COLO668 (cell line): ENCODE results near the gene CDH8.
"Not testable (repeated sequence)": the region's sequence is repeated elsewhere in the genome, so short reads cannot be mapped to it uniquely, and the experiment has no call there.

Experiments used
- DNase-seq: peaks from one replicate; lab custom pipeline; 2025; ENCODE audit not compliant: unreplicated experiment; lab: John Stamatoyannopoulos, UW

Gene CDH8

DNA sequence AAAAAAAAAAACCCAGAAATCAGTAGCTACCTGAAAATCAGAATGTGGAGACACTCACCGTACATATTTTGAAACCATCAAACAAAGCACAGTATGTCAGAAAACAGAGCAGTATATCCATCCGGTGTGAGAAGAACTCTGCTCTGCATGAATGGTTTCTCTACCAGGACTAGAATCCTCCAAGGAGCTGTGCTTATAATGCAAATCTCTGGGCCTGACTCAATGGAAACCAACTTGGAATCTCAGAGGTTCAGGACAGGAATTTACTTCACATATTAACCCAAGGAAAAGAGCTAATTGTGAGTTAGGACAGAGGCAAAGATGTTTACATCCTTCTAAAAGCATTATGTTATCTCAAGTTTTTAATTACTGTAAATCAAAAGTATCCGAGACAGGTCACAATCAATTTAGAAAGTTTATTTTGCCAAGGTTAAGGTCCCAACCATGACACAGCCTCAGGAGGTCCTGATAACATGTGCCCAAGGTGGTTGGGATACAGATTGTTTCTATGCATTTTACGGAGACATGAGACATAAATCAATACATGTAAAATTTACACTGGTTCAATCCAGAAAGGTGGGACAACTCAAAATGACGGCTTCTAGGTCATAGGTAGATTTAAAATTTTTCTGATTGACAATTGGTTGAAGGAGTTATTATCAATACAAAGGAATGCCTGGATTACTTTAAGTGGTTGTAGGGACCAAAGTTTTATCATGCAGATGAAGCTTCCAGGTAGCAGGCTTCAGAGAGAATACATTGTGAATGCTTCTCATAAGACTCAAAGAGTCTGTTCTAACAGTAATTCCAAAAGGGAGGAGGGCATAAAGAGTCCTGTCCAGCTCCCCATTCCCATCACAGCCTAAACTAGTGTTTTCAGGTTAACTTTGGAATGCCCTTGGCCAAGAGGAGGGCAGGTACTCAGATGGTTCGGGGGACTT lies 164.1 kb downstream of the CDH8 start:
- DNase-seq, result no peak

GRCh38 chr16:61862221-61863155 lies 173.8 kb downstream of the CDH8 start:
- no peak for DNase-seq

DNA sequence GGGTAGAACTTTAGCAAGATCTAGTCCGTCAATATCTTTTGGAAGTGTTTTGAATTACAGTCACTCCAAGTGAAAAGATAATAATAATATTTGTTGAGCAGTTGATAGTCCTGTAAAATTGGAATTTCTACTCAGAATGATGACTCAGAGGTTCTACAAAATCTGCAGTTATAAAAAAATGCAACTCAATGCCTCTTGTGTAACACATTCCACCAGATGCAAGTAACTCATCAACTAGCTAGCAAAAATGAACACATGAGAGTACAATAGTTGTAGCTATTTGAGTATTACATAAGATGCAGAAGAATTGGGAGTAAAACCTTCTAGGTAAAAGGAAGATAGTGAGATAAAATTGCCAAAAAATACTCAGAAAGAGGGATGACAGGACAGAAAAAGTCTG lies 177.2 kb downstream of the CDH8 start:
- no peak for DNase-seq

DNA sequence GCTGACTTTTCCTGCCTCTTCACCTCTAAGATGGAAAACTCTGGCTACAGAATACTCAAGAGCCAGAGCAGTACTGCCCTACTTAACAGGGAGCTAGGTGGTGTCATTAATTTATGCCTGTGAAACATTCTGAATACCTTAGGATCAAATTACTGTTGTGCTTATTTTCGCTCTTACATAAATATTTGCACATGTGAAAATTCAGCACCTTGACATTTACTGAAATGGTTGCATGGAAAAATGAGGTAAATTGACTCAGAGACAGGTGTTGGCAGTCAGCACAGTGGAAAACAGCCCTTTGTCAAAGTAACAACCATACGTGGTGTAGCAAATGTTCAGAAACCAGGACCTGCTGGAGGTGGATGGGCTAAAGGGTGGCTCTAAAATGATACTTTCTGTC lies 193.6 kb downstream of the CDH8 start:
- DNase-seq, result no peak

GRCh38 chr16:61836804-61837393 lies 199.3 kb downstream of the CDH8 start:
- DNase-seq, result no peak

- no peak for DNase-seq
Observed at GRCh38 chr16:61834082-61834481, 202.2 kb downstream of the CDH8 start.

DNA sequence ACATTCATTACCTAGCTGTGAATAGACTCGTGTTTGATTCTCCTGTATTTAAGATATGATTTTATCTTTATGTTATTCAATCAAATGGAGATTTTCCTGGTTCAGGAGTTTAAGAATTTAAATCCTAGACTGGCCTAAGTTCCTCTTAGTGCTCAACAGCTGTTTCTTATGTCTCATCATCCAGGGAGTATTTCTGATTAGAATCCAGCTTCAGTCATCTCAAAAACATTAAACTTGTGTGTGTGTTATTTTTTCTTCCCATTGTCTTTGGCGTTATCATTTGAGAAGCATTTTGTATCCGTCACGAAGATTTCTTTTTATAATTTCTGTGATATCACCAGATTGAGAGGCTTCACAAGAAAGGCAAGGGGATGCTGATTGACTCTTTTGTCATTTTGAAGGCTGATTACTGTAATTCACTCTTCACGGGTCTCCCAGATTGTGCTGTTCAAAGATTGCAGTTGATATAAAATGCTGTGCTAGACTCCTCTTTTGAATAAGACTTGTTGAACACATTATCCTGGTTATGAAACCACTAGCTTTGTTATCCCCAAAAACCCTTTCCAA lies 204.8 kb downstream of the CDH8 start:
- DNase-seq, result no peak

- no peak for DNase-seq
Observed at GRCh38 chr16:61829631-61830030, 206.6 kb downstream of the CDH8 start.

DNA sequence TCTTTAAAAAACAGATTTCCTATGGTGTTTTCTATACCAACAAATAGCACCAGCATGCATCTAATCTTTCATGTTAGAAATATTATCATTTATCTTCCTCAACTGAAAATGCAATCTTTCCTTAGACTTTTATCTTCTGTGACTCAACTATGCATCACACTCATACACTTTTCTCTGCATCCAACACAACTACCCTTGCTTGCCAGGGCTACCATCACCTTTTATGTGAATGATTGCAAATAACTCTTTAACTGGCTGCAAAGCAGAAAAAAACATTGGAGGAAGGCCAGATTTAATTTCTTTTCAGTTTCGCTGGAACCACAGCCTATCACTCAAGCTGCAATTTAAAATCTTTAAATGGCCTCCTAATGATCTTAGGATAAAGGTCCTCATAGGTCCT lies 212.9 kb downstream of the CDH8 start:
- no peak for DNase-seq

DNA sequence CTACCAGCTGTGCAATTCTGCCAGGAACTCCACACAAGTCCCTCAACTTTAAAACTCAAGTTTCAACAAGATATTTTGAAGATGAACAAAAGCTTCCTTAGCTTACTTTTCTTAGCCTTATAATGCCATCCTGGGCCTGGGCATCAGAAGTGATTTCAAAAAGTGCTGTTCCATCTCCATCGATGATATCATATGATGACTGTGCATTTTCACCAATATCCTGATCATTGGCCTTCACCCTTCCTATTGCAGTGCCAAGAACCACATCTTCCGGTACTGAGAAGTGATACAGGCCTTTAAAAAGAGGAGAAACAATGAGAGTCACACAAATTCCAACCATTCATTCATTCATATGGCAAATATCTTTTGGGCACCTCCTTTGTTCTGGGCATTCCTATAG lies 215.4 kb downstream of the CDH8 start:
- DNase-seq, result no peak

DNA sequence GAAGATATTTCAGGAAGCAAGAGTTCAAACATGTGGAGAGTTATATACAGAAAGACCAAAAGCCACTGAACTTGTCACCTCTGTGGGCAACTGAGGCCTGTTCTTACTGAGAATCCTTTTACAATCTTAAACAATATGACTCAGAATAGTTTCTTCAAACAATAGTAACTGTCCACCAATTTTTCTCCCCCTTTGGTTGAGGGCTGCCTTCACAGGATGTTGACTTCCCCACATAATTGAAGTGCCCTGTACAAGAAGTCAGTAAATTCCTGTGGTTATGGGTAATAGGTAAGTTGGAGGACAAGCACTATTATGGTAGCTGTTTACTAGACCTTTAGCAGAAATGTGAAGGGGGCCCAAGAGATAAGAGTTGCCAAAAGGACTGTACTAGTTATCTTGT lies 215.8 kb downstream of the CDH8 start:
- no peak for DNase-seq

- DNase-seq, result no peak
Observed at GRCh38 chr16:61818850-61819249, 217.4 kb downstream of the CDH8 start.

GRCh38 chr16:61817583-61818278 lies 218.5 kb downstream of the CDH8 start:
- DNase-seq, result no peak

DNA sequence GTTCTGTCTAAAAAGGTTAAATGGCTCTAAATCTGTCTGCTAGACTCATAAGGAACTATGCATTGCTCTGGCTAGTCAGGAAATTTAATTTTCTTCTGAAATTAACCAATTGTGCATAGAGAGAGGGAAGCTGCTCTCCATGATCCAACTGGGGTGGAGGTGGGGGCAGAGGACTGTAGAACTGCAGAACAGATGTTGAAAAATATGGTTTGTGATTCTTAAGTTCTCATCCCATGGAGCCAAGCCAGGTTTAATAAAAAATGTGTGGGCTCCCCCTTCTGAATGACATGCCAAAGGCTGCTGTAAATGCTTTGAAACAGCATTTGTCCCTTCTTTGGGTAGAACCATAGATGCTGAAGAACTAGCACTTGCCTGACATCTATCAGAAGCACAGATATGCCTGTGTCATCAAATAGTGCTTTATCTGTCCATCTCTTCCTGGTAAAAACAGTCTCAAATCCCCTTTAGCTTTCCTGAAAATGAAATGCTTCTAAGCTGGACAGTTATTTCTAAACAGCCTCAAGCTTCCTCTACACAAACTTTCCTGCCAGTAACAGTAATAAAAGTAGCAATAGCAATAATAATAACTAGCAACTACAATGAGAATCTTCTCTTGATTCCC lies 221.4 kb downstream of the CDH8 start:
- DNase-seq, result no peak

- no peak for DNase-seq
Observed at GRCh38 chr16:61813339-61813738, 222.9 kb downstream of the CDH8 start.

GRCh38 chr16:61812251-61812650 lies 224.0 kb downstream of the CDH8 start:
- DNase-seq, result no peak

- DNase-seq, result no peak
Observed at GRCh38 chr16:61807551-61807950, 228.7 kb downstream of the CDH8 start.

- DNase-seq, result not testable (repeated sequence)
Observed at GRCh38 chr16:61801217-61801616, 235.0 kb downstream of the CDH8 start.

- DNase-seq, result no peak
Observed at GRCh38 chr16:61798741-61799140, 237.5 kb downstream of the CDH8 start.

- no peak for DNase-seq
Observed at GRCh38 chr16:61797961-61798507, 238.2 kb downstream of the CDH8 start.
